Endodermal cell (in vitro differentiated cells): ENCODE data around the gene TOR1A. TPM values are rescaled to one million over a fixed set of nuclear protein-coding genes. Genes with fewer than 3 reads are reported as not detected.
A peak's percentile ranks its signal among the peaks of the same experiment; 100 is the strongest.

Experiments used
- DNase-seq: peaks from one replicate; pipeline ENCODE4 v3.0.0-alpha.2; 2017
- H3K27ac ChIP-seq: 2 replicates; pipeline ENCODE4 v1.5.1; 2013; ENCODE audit warnings: mild to moderate bottlenecking, low read depth, low read length, moderate library complexity
- H3K27me3 ChIP-seq: 2 replicates; pipeline ENCODE4 v1.6.1; 2013; ENCODE audit warnings: mild to moderate bottlenecking, low read length, moderate library complexity; ENCODE audit not compliant: insufficient read depth, control insufficient read depth, poor library complexity, severe bottlenecking
- H3K36me3 ChIP-seq: 2 replicates; pipeline ENCODE4 v1.7.0; 2013; ENCODE audit warnings: mild to moderate bottlenecking, low read length, moderate library complexity; ENCODE audit not compliant: control insufficient read depth, insufficient read depth
- H3K4me1 ChIP-seq: one replicate; pipeline ENCODE4 v1.7.0; 2013; ENCODE audit warnings: low read length; ENCODE audit not compliant: control insufficient read depth, insufficient read depth
- H3K4me3 ChIP-seq: 2 replicates; pipeline ENCODE4 v1.5.1; 2013; ENCODE audit warnings: mild to moderate bottlenecking, low read length, moderate library complexity
- H3K9ac ChIP-seq: 2 replicates; pipeline ENCODE4 v1.6.1; 2013; ENCODE audit warnings: mild to moderate bottlenecking, low read length, moderate library complexity; ENCODE audit not compliant: poor library complexity, severe bottlenecking; ENCODE audit errors: extremely low read depth
- H3K9me3 ChIP-seq: 2 replicates; pipeline ENCODE4 v1.6.1; 2013; ENCODE audit warnings: mild to moderate bottlenecking, low read length, moderate library complexity; ENCODE audit not compliant: control insufficient read depth
- H3K27ac Mint-ChIP-seq: 2 replicates; pipeline ENCODE4 v1.8.0; 2020; ENCODE audit warnings: mixed read lengths
- H3K27me3 Mint-ChIP-seq: 2 replicates; pipeline ENCODE4 v1.8.0; 2021; ENCODE audit warnings: mild to moderate bottlenecking, mixed read lengths; ENCODE audit not compliant: insufficient read depth
- H3K36me3 Mint-ChIP-seq: 2 replicates; pipeline ENCODE4 v1.8.0; 2020; ENCODE audit warnings: low read depth, mixed read lengths
- H3K4me1 Mint-ChIP-seq: 2 replicates; pipeline ENCODE4 v1.8.0; 2020; ENCODE audit warnings: mixed read lengths
- H3K4me3 Mint-ChIP-seq: 2 replicates; pipeline ENCODE4 v1.8.0; 2020; ENCODE audit warnings: mild to moderate bottlenecking, moderate library complexity, mixed read lengths
- H3K9me3 Mint-ChIP-seq: 2 replicates; pipeline ENCODE4 v1.8.0; 2020; ENCODE audit warnings: mild to moderate bottlenecking, mixed read lengths
- CTCF ChIP-seq: fragments of 200-600 bp; sonication (generic); conservative IDR thresholded peaks from 2 replicates; pipeline ENCODE4 v1.5.0; 2021; ENCODE audit warnings: antibody characterized with exemption, mild to moderate bottlenecking
- WGBS, 2 experiments: methylation state at CpG; one replicate each; pipeline versions ENCODE4 v1.1.5 to v1.1.7; 2013; ENCODE audit warnings: missing lambda C conversion rate in 2 of 2, mixed read lengths in 1 of 2; ENCODE audit not compliant: insufficient coverage in 1 of 2, insufficient read length in 1 of 2; 5-methylcytosine and 5-hydroxymethylcytosine counted together
- total RNA-seq, 2 donors: library from RNA; stranded (reverse); fragmentation: NEBNext Ultra II Directional in 1 of 2; extraction: Animal tissue kit (Norgen Biotek cat#: 25700) in 1 of 2; gene quantifications; 2 replicates in 1 of 2; 3 replicates in 1 of 2; pipeline ENCODE4 v1.2.1, GENCODE V29; 2021

The TOR1A gene
- total RNA-seq, 2 donors from 2014 or later: 48.4 to 49.9 TPM

GRCh38 chr9:129868872-129869486 is 45.0 kb upstream of the TOR1A start:
- Histone ChIP-seq H3K4me1 (no peaks in the 10 kb centered on the region), H3K9me3 (no peaks in the 10 kb centered on the region), H3K4me3 (no peak overlapping the region), H3K27ac (no peak overlapping the region), H3K9ac (no peak overlapping the region), H3K27me3 (no peaks in the 10 kb centered on the region), H3K36me3 (peaks cover 4% of the 10 kb centered on the region)
- TF ChIP-seq CTCF: no peak
- Mint-ChIP-seq H3K4me1 (no peaks in the 10 kb centered on the region), H3K27ac (no peak overlapping the region), H3K4me3 (no peak overlapping the region), H3K36me3 (peaks cover 20% of the 10 kb centered on the region), H3K27me3 (no peaks in the 10 kb centered on the region), H3K9me3 (no peaks in the 10 kb centered on the region)
- 94 to 97% methylated on average over 24 to 28 of the region's 28 CpGs for WGBS, 2 experiments
- no peak for DNase-seq

- Mint-ChIP-seq H3K4me1 (no peaks in the 10 kb centered on the region), H3K9me3 (no peaks in the 10 kb centered on the region), H3K36me3 (peaks cover 23% of the 10 kb centered on the region), H3K27me3 (no peaks in the 10 kb centered on the region), H3K27ac (no peak overlapping the region), H3K4me3 (no peak overlapping the region)
- Histone ChIP-seq H3K27me3 (no peaks in the 10 kb centered on the region), H3K36me3 (peaks cover 8% of the 10 kb centered on the region), H3K9me3 (no peaks in the 10 kb centered on the region), H3K27ac (no peak overlapping the region), H3K4me1 (no peaks in the 10 kb centered on the region), H3K9ac (no peak overlapping the region), H3K4me3 (no peak overlapping the region)
- no peak for DNase-seq
- 87 to 89% methylated on average over 42 to 48 of the region's 48 CpGs for WGBS, 2 experiments
- no peak for TF ChIP-seq CTCF
These were observed 44.3 kb upstream of the TOR1A start for GRCh38 chr9:129868023-129868871.

GRCh38 chr9:129867136-129868022 is 43.4 kb upstream of the TOR1A start:
- 79 to 88% methylated on average over 13 to 17 of the region's 17 CpGs for WGBS, 2 experiments
- Mint-ChIP-seq H3K27me3 (no peaks in the 10 kb centered on the region), H3K4me1 (no peaks in the 10 kb centered on the region), H3K36me3 (peaks cover 26% of the 10 kb centered on the region), H3K4me3 (no peak overlapping the region), H3K9me3 (no peaks in the 10 kb centered on the region), H3K27ac (no peak overlapping the region)
- H3K27ac ChIP-seq: no peak overlapping the region
- no peaks in the 10 kb centered on the region for H3K9me3 ChIP-seq
- no peaks in the 10 kb centered on the region for H3K27me3 ChIP-seq
- peaks cover 9% of the 10 kb centered on the region for H3K36me3 ChIP-seq
- no peak overlapping the region for H3K4me3 ChIP-seq
- TF ChIP-seq CTCF: peak; percentile 42
- DNase-seq: peak; percentile 77
- no peaks in the 10 kb centered on the region for H3K4me1 ChIP-seq
- H3K9ac ChIP-seq: no peak overlapping the region
